AG04449 (cell line): ENCODE measurements around the gene LLPH.
A peak's percentile ranks its signal among the peaks of the same experiment; 100 is the strongest.
"Not testable (repeated sequence)": the region's sequence is repeated elsewhere in the genome, so short reads cannot be mapped to it uniquely, and the experiment has no call there.

Experiments used
- CTCF ChIA-PET: fragments of 350-600 bp; formaldehyde crosslinking; extraction: SDS; loops from one replicate; lab custom pipeline; 2021; ENCODE audit warnings: antibody characterized with exemption; lab: Yijun Ruan, JAX
- POLR2A ChIA-PET: fragments of 400-600, 350-600 bp; formaldehyde crosslinking; extraction: SDS; loops from one replicate; lab custom pipeline; 2020; ENCODE audit warnings: antibody characterized with exemption, inconsistent platforms; lab: Yijun Ruan, JAX
- DNase-seq: peaks from one replicate; pipeline ENCODE4 v3.0.0-alpha.2; 2010; ENCODE audit warnings: low read depth, low spot score
- H3K4me3 ChIP-seq: 2 replicates; pipeline ENCODE4 v1.5.1; 2011; ENCODE audit warnings: low read depth, mild to moderate bottlenecking, control low read depth, low read length
- CTCF ChIP-seq: IDR thresholded peaks from one replicate; pipeline ENCODE4 v1.5.1; 2011; ENCODE audit warnings: mild to moderate bottlenecking, moderate library complexity, low read length, control low read depth, inconsistent platforms; ENCODE audit not compliant: insufficient read depth; ENCODE audit errors: missing control alignments

Gene LLPH

GRCh38 chr12:66130267-66131066 lies at the start of gene LLPH:
Gene LLPH, minus strand, starts transcription at chr12:66130750. Its CDS starts 1,644 bp downstream, at chr12:66129106.
- DNase-seq = peak; percentile 33
- TF ChIP-seq CTCF = no peak
- H3K4me3 ChIP-seq = peak within 1 kb of the TSS; percentile 95
- CTCF ChIA-PET = interaction anchor here (0.8 to 2.9 kb wide), 7 partner anchors 9 to 278 kb away, joined by 3 to 15 read pairs (median 7); partner anchors contain the start of gene TMBIM4
- POLR2A ChIA-PET = interaction anchor here (1.2 to 1.6 kb wide), 2 partner anchors 10 to 39 kb away, joined by 6 to 11 read pairs; partner anchors contain the start of gene TMBIM4

GRCh38 chr12:66176105-66176900 lies 45.8 kb upstream of the LLPH start:
- ChIA-PET POLR2A (no interaction called here), CTCF (no interaction called here)
- no peak for DNase-seq
- H3K4me3 ChIP-seq = no peak overlapping the region
- TF ChIP-seq CTCF = no peak

- CTCF ChIA-PET, POLR2A ChIA-PET, DNase-seq, H3K4me3 ChIP-seq: not testable (repeated sequence)
These were observed 44.1 kb upstream of the LLPH start for GRCh38 chr12:66174391-66175325.

- no peak overlapping the region for H3K4me3 ChIP-seq
- POLR2A ChIA-PET = no interaction called here
- CTCF ChIA-PET = interaction anchor here (1.9 to 2.4 kb wide), 2 partner anchors 23 to 40 kb away, joined by 8 to 12 read pairs; partner anchors contain the start of gene LLPH
- DNase-seq = no peak
- no peak for TF ChIP-seq CTCF
These were observed 40.1 kb upstream of the LLPH start for GRCh38 chr12:66170606-66171005.

- DNase-seq = peak; percentile 65
- TF ChIP-seq CTCF = peak; percentile 61
- H3K4me3 ChIP-seq = peak within 1 kb of the TSS; percentile 88
- POLR2A ChIA-PET = interaction anchor here (0.6 to 1.8 kb wide), 9 partner anchors 10 to 236 kb away, joined by 3 to 14 read pairs (median 4); partner anchors contain the start of genes HELB and LLPH
- CTCF ChIA-PET = interaction anchor here (0.6 to 2.4 kb wide), 15 partner anchors 10 to 1419 kb away, joined by 3 to 12 read pairs (median 4); partner anchors contain the start of genes IRAK3 and LLPH
These were observed 38.9 kb upstream of the LLPH start, which contains the start of gene TMBIM4 for GRCh38 chr12:66169221-66170170. Gene TMBIM4, minus strand, starts transcription at chr12:66169996. Its CDS starts 45 bp downstream, at chr12:66169951.
